A549 (cell line): ENCODE results near the gene MECR. TPM values are rescaled to one million over a fixed set of nuclear protein-coding genes. Genes with fewer than 3 reads are reported as not detected.

Experiments
- ATAC-seq, 2 experiments: fragments of 200-7000 bp in 1 of 2; fragments of >200 bp in 1 of 2; cut with Nextera tagmentation in 1 of 2; cut with Tn5 transposase in 1 of 2; 3 replicates each; pipeline versions ENCODE4 v1.8.0 to v1.9.1; 2018 to 2020; ENCODE audit warnings: mild to moderate bottlenecking in 1 of 2, moderate library complexity in 1 of 2
- CTCF ChIA-PET: fragments of 300-600 bp; sonication (Branson Sonifier 250); formaldehyde crosslinking; extraction: SDS; loops from one replicate; lab custom pipeline; 2021; ENCODE audit warnings: antibody characterized with exemption, inconsistent platforms; lab: Yijun Ruan, JAX
- POLR2A ChIA-PET: fragments of 350-600 bp; formaldehyde crosslinking; extraction: SDS; loops from one replicate; lab custom pipeline; 2021; ENCODE audit warnings: antibody characterized with exemption, inconsistent platforms; lab: Yijun Ruan, JAX
- DNase-seq, 2 experiments: peaks; one replicate each; pipeline versions ENCODE4 v3.0.0 to v3.0.0-alpha.2; 2011 to 2016; ENCODE audit warnings: low read depth in 1 of 2, low spot score in 1 of 2
- FAIRE-seq: peaks from 2 replicates; lab custom pipeline; 2011; peaks lifted over from hg19 to GRCh38; lab: Jason Lieb, UNC
- H3K27ac ChIP-seq, 2 experiments: fragments of >200 bp; sonication (Bioruptor Twin); formaldehyde crosslinking; 3 replicates each; pipeline ENCODE4 v1.5.1; 2016 to 2017
- H3K4me1 ChIP-seq: fragments of >200 bp; sonication (Bioruptor Twin); formaldehyde crosslinking; 3 replicates; pipeline ENCODE4 v1.6.1; 2016
- H3K4me2 ChIP-seq: fragments of >200 bp; sonication (Bioruptor Twin); formaldehyde crosslinking; 3 replicates; pipeline ENCODE4 v1.6.1; 2016
- H3K4me3 ChIP-seq: fragments of >200 bp; sonication (Bioruptor Twin); formaldehyde crosslinking; 3 replicates; pipeline ENCODE4 v1.5.1; 2016
- H3K9me3 ChIP-seq: fragments of >200 bp; sonication (Bioruptor Twin); formaldehyde crosslinking; 3 replicates; pipeline ENCODE4 v1.6.1; 2016
- ATOH8 ChIP-seq: fragments of 250-450 bp; sonication (Bioruptor Pico); IDR thresholded peaks from 2 replicates; pipeline ENCODE4 v1.5.0; 2020; ENCODE audit warnings: low read depth, mild to moderate bottlenecking, moderate library complexity
- BHLHE40 ChIP-seq: IDR thresholded peaks from 2 replicates; pipeline ENCODE4 v1.6.1; 2012; ENCODE audit warnings: low read depth, low read length, inconsistent platforms
- CBX8 ChIP-seq: fragments of 200-600 bp; sonication (generic); IDR thresholded peaks from 2 replicates; pipeline ENCODE4 v1.6.1; 2016
- CEBPB ChIP-seq, 2 experiments: fragments of >200 bp in 1 of 2; sonication (Bioruptor Twin) in 1 of 2; formaldehyde crosslinking in 1 of 2; IDR thresholded peaks; 2 replicates each; pipeline ENCODE4 v1.6.1; 2012 to 2016
- CTCF ChIP-seq: fragments of >200 bp; sonication (Bioruptor Twin); formaldehyde crosslinking; IDR thresholded peaks from 3 replicates; pipeline ENCODE4 v1.5.1; 2016
- E2F6 ChIP-seq: IDR thresholded peaks from 2 replicates; pipeline ENCODE4 v1.6.1; 2012; ENCODE audit warnings: low read depth, borderline replicate concordance
- EHMT2 ChIP-seq: fragments of 200-600 bp; sonication (generic); IDR thresholded peaks from 2 replicates; pipeline ENCODE4 v1.6.1; 2016; ENCODE audit warnings: antibody characterized with exemption, low read depth, mild to moderate bottlenecking, moderate library complexity
- ESRRA ChIP-seq: fragments of 150-350 bp; IDR thresholded peaks from 2 replicates; pipeline ENCODE4 v1.6.1; 2014; ENCODE audit warnings: mild to moderate bottlenecking, low read length, borderline replicate concordance
- HDAC2 ChIP-seq: fragments of 200-600 bp; sonication (generic); IDR thresholded peaks from 2 replicates; pipeline ENCODE4 v1.6.1; 2016
- HES2 ChIP-seq: fragments of >200 bp; sonication (Bioruptor Twin); formaldehyde crosslinking; IDR thresholded peaks from 2 replicates; pipeline ENCODE4 v1.6.1; 2016
- HOXA7 ChIP-seq: fragments of 250-450 bp; sonication (Bioruptor Pico); IDR thresholded peaks from 2 replicates; pipeline ENCODE4 v1.5.0; 2020; ENCODE audit warnings: mild to moderate bottlenecking, moderate library complexity
- JUNB ChIP-seq: fragments of >200 bp; sonication (Bioruptor Twin); formaldehyde crosslinking; IDR thresholded peaks from 2 replicates; pipeline ENCODE4 v1.6.1; 2016
- MAX ChIP-seq: IDR thresholded peaks from 2 replicates; pipeline ENCODE4 v1.6.1; 2012
- PBX3 ChIP-seq: IDR thresholded peaks from 2 replicates; pipeline ENCODE4 v1.6.1; 2012
- PHF8 ChIP-seq: fragments of 200-600 bp; sonication (generic); IDR thresholded peaks from 2 replicates; pipeline ENCODE4 v1.6.1; 2016; ENCODE audit warnings: low read depth, mild to moderate bottlenecking, antibody characterized with exemption, moderate library complexity, borderline replicate concordance
- REST ChIP-seq: fragments of 200-600 bp; sonication (generic); IDR thresholded peaks from 2 replicates; pipeline ENCODE4 v1.6.1; 2016; ENCODE audit warnings: antibody characterized with exemption, mild to moderate bottlenecking, moderate library complexity
- RFX5 ChIP-seq: fragments of 450-650 bp; IDR thresholded peaks from 2 replicates; pipeline ENCODE4 v1.7.1; 2014; ENCODE audit warnings: antibody characterized with exemption, mild to moderate bottlenecking, moderate library complexity
- ZFP36 ChIP-seq: fragments of 450-650 bp; IDR thresholded peaks from 2 replicates; pipeline ENCODE4 v1.6.1; 2014; ENCODE audit warnings: borderline replicate concordance; ENCODE audit not compliant: partially characterized antibody
- ZNF302 ChIP-seq: fragments of 250-450 bp; sonication (Bioruptor Pico); IDR thresholded peaks from 2 replicates; pipeline ENCODE4 v1.9.0; 2021; ENCODE audit warnings: inconsistent platforms, mild to moderate bottlenecking, moderate library complexity
- WGBS: methylation state at CpG from one replicate; pipeline ENCODE4 v1.1.6; 2017; ENCODE audit errors: missing lambda C conversion rate; 5-methylcytosine and 5-hydroxymethylcytosine counted together
- polyA plus RNA-seq, 4 experiments: library from polyadenylated mRNA; depleted of rRNA in 3 of 4; stranded (reverse); fragments of >200 nt; fragmentation: RNase III in 1 of 4; extraction: RNeasy Plus Mini Kit Qiagen cat#74134 plus additional on column Dnase treatment in 1 of 4; gene quantifications; 2 replicates in 3 of 4; 3 replicates in 1 of 4; pipeline ENCODE4 v1.2.3, GENCODE V29; 2011 to 2017

Gene MECR
- polyA plus RNA-seq, 2 of the 4 experiments (the other 2 are of a cell fraction), result 14.2 to 21.4 TPM

- H3K4me3 ChIP-seq, result no peak overlapping the region
- POLR2A ChIA-PET, result no interaction called here
- no peak for FAIRE-seq
- DNase-seq, result no peak
- no peaks in the 10 kb centered on the region for H3K9me3 ChIP-seq
- WGBS, result 86% methylated on average over 8 of the region's 10 CpGs
- H3K4me1 ChIP-seq, result peaks cover 26% of the 10 kb centered on the region
- CTCF ChIA-PET, result interaction anchor here (1.0 to 1.1 kb wide), 2 partner anchors 10 to 1125 kb away, joined by 3 to 6 read pairs; no protein-coding TSS in a partner anchor
- no peak for ATAC-seq
- no peak overlapping the region for H3K4me2 ChIP-seq
- no peak overlapping the region; a peak in 1 of 6 replicates for H3K27ac ChIP-seq
- TF ChIP-seq E2F6 (no peak), ZFP36 (peak; percentile 51), CEBPB (IDR thresholded peaks at IDR 0.05) (no peak), RFX5 (no peak)
These were observed 24.5 kb upstream of the MECR start for GRCh38 chr1:29255134-29255666.

GRCh38 chr1:29254346-29254745, 23.6 kb upstream of the MECR start:
- WGBS, result 92% methylated on average over 7 of the region's 7 CpGs
- H3K27ac ChIP-seq, result no peak overlapping the region
- CTCF ChIA-PET, result no interaction called here
- TF ChIP-seq ATOH8 (CRISPR knock-in tag) (no peak), REST (no peak), PHF8 (no peak), JUNB (no peak), ZNF302 (CRISPR knock-in tag) (no peak), HDAC2 (no peak), PBX3 (no peak), CBX8 (no peak), MAX (no peak)
- ATAC-seq, result no peak
- no peak for DNase-seq
- H3K9me3 ChIP-seq, result no peaks in the 10 kb centered on the region
- H3K4me1 ChIP-seq, result peaks cover 26% of the 10 kb centered on the region
- FAIRE-seq, result no peak
- no peak overlapping the region for H3K4me2 ChIP-seq
- POLR2A ChIA-PET, result no interaction called here
- no peak overlapping the region for H3K4me3 ChIP-seq

- ATAC-seq (no peak), DNase-seq (no peak), FAIRE-seq (no peak)
- ChIA-PET POLR2A (no interaction called here), CTCF (interaction anchor here (0.5 to 1.2 kb wide), 2 partner anchors 15 to 1414 kb away, joined by 3 read pairs; no protein-coding TSS in a partner anchor)
- Histone ChIP-seq H3K4me3 (no peak overlapping the region), H3K27ac (no peak overlapping the region), H3K4me2 (no peak overlapping the region), H3K9me3 (no peaks in the 10 kb centered on the region), H3K4me1 (peaks cover 20% of the 10 kb centered on the region)
- WGBS, result 90% methylated on average over 3 of the region's 3 CpGs
- no peak for TF ChIP-seq HES2
- no peak for TF ChIP-seq EHMT2
- TF ChIP-seq ESRRA, result no peak
- TF ChIP-seq BHLHE40, result no peak
- TF ChIP-seq CEBPB (IDR thresholded peaks at IDR 0.05), result no peak
- TF ChIP-seq ZFP36, result no peak
- no peak for TF ChIP-seq CTCF
- no peak for TF ChIP-seq HOXA7
These were observed 22.4 kb upstream of the MECR start for GRCh38 chr1:29253180-29253579.
